ENCODE data around the gene HPCAL1. TPM values are rescaled to one million over a fixed set of nuclear protein-coding genes. Genes with fewer than 3 reads are reported as not detected.

The HPCAL1 gene
- total and polyA plus RNA-seq, 2 of the 8 experiments (the other 6 are each of a cell fraction or from before 2014, with no cell fraction given) = 5.8 to 8.6 TPM

DNA sequence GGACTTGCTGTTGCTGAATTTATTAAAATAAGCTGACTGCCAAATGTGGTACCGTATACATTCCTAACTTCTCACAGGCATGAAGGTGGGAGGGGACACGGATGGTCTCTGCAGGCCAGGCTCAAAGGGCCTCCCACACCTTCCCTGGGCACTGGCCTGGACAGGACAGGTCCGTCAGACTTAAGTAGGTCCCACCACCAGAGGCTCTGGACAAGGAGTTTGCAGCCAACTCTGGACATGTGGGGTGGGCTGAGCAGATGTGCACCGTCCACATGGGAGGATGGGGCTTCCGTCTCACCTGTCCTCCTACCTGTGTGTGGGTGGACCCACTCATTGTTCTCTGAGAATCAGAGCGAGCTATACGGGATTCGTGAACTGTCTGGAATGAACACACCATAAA lies 137.3 kb downstream of the HPCAL1 start:
- no peak overlapping the region for H3K9ac ChIP-seq (replicated peaks in 1 of 4; ENCODE audit: extremely low read depth in 1 of 4, low read depth in 3 of 4, low read length in 3 of 4)
- H3K18ac ChIP-seq (ENCODE audit: extremely low read depth, low read length) = no peak overlapping the region
- no peak overlapping the region for H3K4ac ChIP-seq (replicated peaks; ENCODE audit: insufficient read length, low read depth, low read length)
- H3K4me1 ChIP-seq (replicated peaks in 1 of 4; ENCODE audit: control insufficient read depth in 3 of 4, insufficient read depth in 4 of 4, low read length in 3 of 4) = no peaks in the 10 kb centered on the region
- peaks cover 4 to 39% (median 25%) of the 10 kb centered on the region in 4 experiments; a peak in 7 of 8 replicates for H3K36me3 ChIP-seq (ENCODE audit: control insufficient read depth in 2 of 4, insufficient read depth in 4 of 4, low read length in 3 of 4)
- H2AFZ ChIP-seq (ENCODE audit: low read length) = no peak overlapping the region
- no peaks in the 10 kb centered on the region for H3K27me3 ChIP-seq (replicated peaks in 1 of 4; ENCODE audit: control insufficient read depth in 3 of 4, extremely low read depth in 1 of 4, insufficient read depth in 3 of 4, low read length in 3 of 4)
- H4K8ac ChIP-seq (ENCODE audit: extremely low read depth, insufficient read depth, low read length) = no peak overlapping the region
- DNase-seq (ENCODE audit: low read depth in 1 of 2, low spot score in 2 of 2) = no peak
- H3K23ac ChIP-seq (ENCODE audit: insufficient read length) = no peak overlapping the region
- no peaks in the 10 kb centered on the region for H3K9me3 ChIP-seq (ENCODE audit: insufficient read depth in 2 of 2, low read depth in 1 of 2, low read length in 1 of 2)
- H2BK5ac ChIP-seq (ENCODE audit: low read depth, low read length) = no peak overlapping the region
- no peak for FAIRE-seq
- H3K56ac ChIP-seq (replicated peaks; ENCODE audit: insufficient read length, low read depth, low read length) = no peak overlapping the region
- no peak overlapping the region for H2BK20ac ChIP-seq (ENCODE audit: low read length)
- no peak overlapping the region for H3K4me2 ChIP-seq (ENCODE audit: insufficient read depth in 1 of 2, low read depth in 2 of 2, low read length in 2 of 2)
- H4K91ac ChIP-seq (replicated peaks; ENCODE audit: insufficient read length, low read length) = no peak overlapping the region
- no peaks in the 10 kb centered on the region for H3K79me1 ChIP-seq (ENCODE audit: low read depth, low read length)
- H3K4me3 ChIP-seq (ENCODE audit: extremely low read depth in 1 of 4, insufficient read depth in 2 of 4, low read depth in 3 of 4, low read length in 4 of 4) = no peak overlapping the region
- ChIA-PET POLR2A (ENCODE audit: partially characterized antibody) (interaction anchor here (1.1 to 6.0 kb wide), 4 partner anchors 7 to 315 kb away, joined by 3 to 44 read pairs (median 4); partner anchors contain the start of gene ODC1), CTCF (ENCODE audit: partially characterized antibody) (interaction anchor here (0.7 to 1.7 kb wide), 7 partner anchors 10 to 339 kb away, joined by 3 to 7 read pairs (median 4); no protein-coding TSS in a partner anchor)
- no peak overlapping the region for H2BK120ac ChIP-seq (replicated peaks; ENCODE audit: low read depth, low read length)
- H3K27ac ChIP-seq (ENCODE audit: low read depth, low read length) = no peak overlapping the region
- H4K5ac ChIP-seq (ENCODE audit: insufficient read length, low read depth, low read length) = no peak overlapping the region
- H2BK15ac ChIP-seq (ENCODE audit: low read length) = no peak overlapping the region
- H2AK5ac ChIP-seq (ENCODE audit: low read depth, low read length) = no peak overlapping the region
- WGBS, 2 experiments (ENCODE audit: extremely low coverage in 1 of 2, insufficient coverage in 1 of 2, insufficient read length in 1 of 2, insufficient replicate concordance in 2 of 2, low coverage in 1 of 2, low lambda C conversion rate in 2 of 2, missing lambda C conversion rate in 1 of 2) = 91% methylated on average over 8 of the region's 8 CpGs; no CpG with 5 or more reads in 1 of the 2 experiments
- H3K14ac ChIP-seq (ENCODE audit: insufficient read length) = no peak overlapping the region
- H3K79me2 ChIP-seq (ENCODE audit: control insufficient read depth in 1 of 2, insufficient read depth in 2 of 2, low read length in 2 of 2) = no peaks in the 10 kb centered on the region
- H4K20me1 ChIP-seq (replicated peaks in 1 of 2; ENCODE audit: control insufficient read depth in 1 of 2, insufficient read depth in 2 of 2, low read length in 2 of 2) = peaks cover 2 to 3% of the 10 kb centered on the region in 2 experiments
- H3K23me2 ChIP-seq (ENCODE audit: low read depth, low read length) = no peaks in the 10 kb centered on the region
- no peak overlapping the region for H2BK12ac ChIP-seq (ENCODE audit: low read depth, low read length)
- TF ChIP-seq SIRT6 (IDR thresholded peaks at IDR 0.05; ENCODE audit: low read length) (no peak), ATF2 (IDR thresholded peaks at IDR 0.05; ENCODE audit: low read length) (no peak), SP2 (IDR thresholded peaks at IDR 0.05; ENCODE audit: low read length) (no peak), KDM1A (IDR thresholded peaks at IDR 0.05; ENCODE audit: borderline replicate concordance, low read length) (no peak), TAF7 (optimal IDR thresholded peaks at IDR 0.05; ENCODE audit: borderline replicate concordance, low read depth, low read length) (no peak), CHD1 (IDR thresholded peaks at IDR 0.05; ENCODE audit: low read depth, low read length) (no peak), TCF12 (IDR thresholded peaks at IDR 0.05; ENCODE audit: low read depth, low read length) (no peak), CEBPB (IDR thresholded peaks at IDR 0.05; ENCODE audit: low read depth, low read length) (no peak), NANOG (IDR thresholded peaks at IDR 0.05; ENCODE audit: insufficient read depth, low read depth, low read length, poor library complexity, severe bottlenecking) (no peak), SRF (IDR thresholded peaks at IDR 0.05; ENCODE audit: low read depth, low read length) (no peak)
